HCT116 (cell line): ENCODE results near the gene RASIP1. TPM values are rescaled to one million over a fixed set of nuclear protein-coding genes. Genes with fewer than 3 reads are reported as not detected.

ENCODE experiments used
- ATAC-seq: fragments of 200-7000 bp; cut with Tn5 transposase; 2 replicates; pipeline ENCODE4 v1.9.1; 2020; ENCODE audit warnings: mild to moderate bottlenecking, moderate library complexity
- BruUV-seq: library from RNA; stranded (reverse); fragments of 400-500 nt; replicated peaks from 2 replicates; lab custom pipeline; 2021; lab: Mats Ljungman, UMichigan
- CTCF ChIA-PET: fragments of 300-600 bp; sonication (Branson Sonifier 250); formaldehyde crosslinking; loops from one replicate; lab custom pipeline; 2021; ENCODE audit warnings: antibody characterized with exemption; lab: Charles Lee
- POLR2A ChIA-PET: fragments of 300-600, 350-600 bp; sonication (Branson Sonifier 250); formaldehyde crosslinking; loops from one replicate; lab custom pipeline; 2021; ENCODE audit warnings: antibody characterized with exemption; lab: Charles Lee
- RAD21 ChIA-PET, 2 experiments: fragments of 300-600 bp; sonication (Branson Sonifier 250); formaldehyde crosslinking; loops; one replicate each; lab custom pipeline; 2023; ENCODE audit warnings: low total read pairs in 2 of 2; ENCODE audit not compliant: uncharacterized antibody in 2 of 2, unreplicated experiment in 2 of 2, low non-redundant PET in 1 of 2; lab: Charles Lee
- DNase-seq: peaks from one replicate; pipeline ENCODE4 v3.0.0-alpha.2; 2010; ENCODE audit warnings: low read depth, low spot score
- H2AFZ ChIP-seq: fragments of 200-600 bp; shearing (Covaris generic), sonication (generic); 2 replicates; pipeline ENCODE4 v1.6.1; 2017; ENCODE audit warnings: low read depth, mixed run types, mixed read lengths, antibody characterized with exemption, low read length; ENCODE audit not compliant: poor library complexity, severe bottlenecking
- H3K27ac ChIP-seq: 2 replicates; pipeline ENCODE4 v1.5.1; 2012; ENCODE audit warnings: low read depth, low read length
- H3K27me3 ChIP-seq: fragments of 200-600 bp; sonication (generic); 2 replicates; pipeline ENCODE4 v1.6.1; 2016; ENCODE audit warnings: mixed run types, low read length, mixed read lengths; ENCODE audit not compliant: insufficient read depth
- H3K36me3 ChIP-seq, 2 experiments: fragments of 200-500 bp in 1 of 2; fragments of 200-600 bp in 1 of 2; sonication (Bioruptor generic) in 1 of 2; sonication (generic) in 1 of 2; 2 replicates each; pipeline versions ENCODE4 v1.5.1 to v1.6.1; 2014 to 2016; ENCODE audit warnings: low read length in 2 of 2, inconsistent platforms in 1 of 2, mixed read lengths in 1 of 2, mixed run types in 1 of 2; ENCODE audit not compliant: insufficient read depth in 2 of 2, control insufficient read depth in 1 of 2
- H3K4me1 ChIP-seq, 2 experiments: fragments of 200-600 bp in 1 of 2; sonication (generic) in 1 of 2; 2 replicates each; pipeline versions ENCODE4 v1.5.1 to v1.6.1; 2012 to 2017; ENCODE audit warnings: low read length in 2 of 2, inconsistent platforms in 1 of 2, mild to moderate bottlenecking in 1 of 2, mixed read lengths in 1 of 2, mixed run types in 1 of 2, moderate library complexity in 1 of 2; ENCODE audit not compliant: insufficient read depth in 2 of 2, control insufficient read depth in 1 of 2
- H3K4me2 ChIP-seq: fragments of 200-600 bp; sonication (generic); 2 replicates; pipeline ENCODE4 v1.6.1; 2017; ENCODE audit warnings: mixed run types, low read length, mixed read lengths
- H3K4me3 ChIP-seq, 2 experiments: fragments of 200-600 bp in 1 of 2; sonication (generic) in 1 of 2; replicated peaks in 1 of 2; 2 replicates each; pipeline ENCODE4 v1.5.1; 2011 to 2016; ENCODE audit warnings: low read length in 2 of 2, control low read depth in 1 of 2, low read depth in 1 of 2, mild to moderate bottlenecking in 1 of 2, mixed read lengths in 1 of 2, mixed run types in 1 of 2
- H3K79me2 ChIP-seq: fragments of 200-600 bp; sonication (generic); 2 replicates; pipeline ENCODE4 v1.6.1; 2017; ENCODE audit warnings: mild to moderate bottlenecking, mixed run types, low read length, moderate library complexity, mixed read lengths; ENCODE audit not compliant: insufficient read depth
- H3K9ac ChIP-seq: fragments of 200-600 bp; sonication (generic); 2 replicates; pipeline ENCODE4 v1.6.1; 2016; ENCODE audit warnings: low read length, mixed read lengths
- H3K9me2 ChIP-seq: fragments of 200-600 bp; sonication (generic), shearing (Covaris generic); 2 replicates; pipeline ENCODE4 v1.6.1; 2017; ENCODE audit warnings: mixed run types, mild to moderate bottlenecking, moderate library complexity; ENCODE audit not compliant: insufficient read depth
- H3K9me3 ChIP-seq, 2 experiments: fragments of 200-500 bp in 1 of 2; fragments of 200-600 bp in 1 of 2; sonication (Bioruptor generic) in 1 of 2; sonication (generic) in 1 of 2; 2 replicates each; pipeline ENCODE4 v1.6.1; 2014 to 2017; ENCODE audit warnings: low read length in 2 of 2, mixed read lengths in 2 of 2, inconsistent platforms in 1 of 2, low read depth in 1 of 2, mild to moderate bottlenecking in 1 of 2, mixed run types in 1 of 2, moderate library complexity in 1 of 2; ENCODE audit not compliant: control insufficient read depth in 1 of 2, insufficient read depth in 1 of 2
- H4K20me1 ChIP-seq: fragments of 200-600 bp; sonication (generic), shearing (Covaris generic); 2 replicates; pipeline ENCODE4 v1.6.1; 2017; ENCODE audit warnings: mixed run types, mild to moderate bottlenecking, moderate library complexity; ENCODE audit not compliant: insufficient read depth
- EZH2phosphoT487 ChIP-seq: fragments of 200-600 bp; IDR thresholded peaks from 2 replicates; pipeline ENCODE4 v1.6.1; 2018; ENCODE audit warnings: antibody characterized with exemption, borderline replicate concordance
- JUND ChIP-seq: IDR thresholded peaks from 2 replicates; pipeline ENCODE4 v1.6.1; 2012
- RAD21 ChIP-seq: IDR thresholded peaks from 2 replicates; pipeline ENCODE4 v1.6.1; 2012; ENCODE audit warnings: low read depth, mild to moderate bottlenecking
- REST ChIP-seq: IDR thresholded peaks from 2 replicates; pipeline ENCODE4 v1.6.1; 2012; ENCODE audit warnings: low read depth
- SIN3A ChIP-seq: IDR thresholded peaks from 2 replicates; pipeline ENCODE4 v1.6.1; 2012; ENCODE audit warnings: low read depth
- SRF ChIP-seq: IDR thresholded peaks from 2 replicates; pipeline ENCODE4 v1.6.1; 2012; ENCODE audit warnings: low read depth
- intact Hi-C: fragments of 100-400 bp; cut with micrococcal nuclease; formaldehyde crosslinking; loops from 2 replicates; pipeline ENCODE4 v1.10.0; 2022
- total RNA-seq: library from RNA; stranded (reverse); gene quantifications from one replicate; pipeline ENCODE4 v1.2.1, GENCODE V29; 2021; ENCODE audit not compliant: unreplicated experiment

The RASIP1 gene
- total RNA-seq, 1 experiment from 2014 or later = 1.9 TPM

GRCh38 chr19:48670699-48671445 lies 69.5 kb downstream of the RASIP1 start:
- Histone ChIP-seq H3K4me3 (no peak overlapping the region), H3K9ac (no peak overlapping the region), H3K36me3 (no peaks in the 10 kb centered on the region), H3K4me2 (no peak overlapping the region), H3K79me2 (no peaks in the 10 kb centered on the region), H3K27me3 (no peaks in the 10 kb centered on the region), H3K9me3 (no peaks in the 10 kb centered on the region), H3K9me2 (no peaks in the 10 kb centered on the region), H4K20me1 (no peaks in the 10 kb centered on the region), H3K4me1 (peaks cover 3 to 12% of the 10 kb centered on the region in 2 experiments; a peak in 3 of 4 replicates), H2AFZ (no peak overlapping the region), H3K27ac (no peak overlapping the region)
- DNase-seq (no peak), ATAC-seq (no peak)
- TF ChIP-seq SIN3A (no peak), JUND (no peak), REST (no peak), RAD21 (no peak), EZH2phosphoT487 (no peak), SRF (no peak)
- ChIA-PET RAD21 (no interaction called here), POLR2A (no interaction called here), CTCF (no interaction called here)
- BruUV-seq = no TSS peak
- intact Hi-C loops = no loop called here

Other genes starting within 250 kb of the RASIP1 start
- gene LMTK3, start 228.8 kb downstream of the RASIP1 start, total RNA-seq = 19.9 TPM
- gene SULT2B1, start 188.4 kb downstream of the RASIP1 start, total RNA-seq = 4.8 TPM
- not detected for gene SPACA4, start 133.9 kb downstream of the RASIP1 start, total RNA-seq
- gene FAM83E, start 125.5 kb downstream of the RASIP1 start, total RNA-seq = 6.8 TPM
- 2,006 TPM for gene RPL18, start 121.4 kb downstream of the RASIP1 start, total RNA-seq
- 19.9 TPM for gene SPHK2, start 121.1 kb downstream of the RASIP1 start, total RNA-seq
- gene DBP, start 103.2 kb downstream of the RASIP1 start, total RNA-seq = 45.9 TPM
- 29.6 TPM for gene CA11, start 94.4 kb downstream of the RASIP1 start, total RNA-seq
- 3.1 TPM for gene NTN5, start 67.6 kb downstream of the RASIP1 start, total RNA-seq
- gene FUT2, start 44.6 kb downstream of the RASIP1 start, total RNA-seq = 12.5 TPM
- 1.3 TPM for gene MAMSTR, start 20.9 kb downstream of the RASIP1 start, total RNA-seq
- gene IZUMO1, start 6.3 kb upstream of the RASIP1 start, total RNA-seq = 1.7 TPM
- gene FUT1, start 12.0 kb upstream of the RASIP1 start, total RNA-seq = 14.1 TPM
- gene FGF21, start 14.9 kb upstream of the RASIP1 start, total RNA-seq = 0.81 TPM
- 66.1 TPM for gene BCAT2, start 70.4 kb upstream of the RASIP1 start, total RNA-seq
- gene HSD17B14, start 95.9 kb upstream of the RASIP1 start, total RNA-seq = 3.9 TPM
- gene PLEKHA4, start 128.0 kb upstream of the RASIP1 start, total RNA-seq = 20.4 TPM
- 50.3 TPM for gene PPP1R15A, start 131.8 kb upstream of the RASIP1 start, total RNA-seq
- not detected for gene TULP2, start 158.1 kb upstream of the RASIP1 start, total RNA-seq
- gene NUCB1, start 159.7 kb upstream of the RASIP1 start, total RNA-seq = 88.8 TPM
- gene DHDH, start 193.1 kb upstream of the RASIP1 start, total RNA-seq = 8.6 TPM
- gene BAX, start 214.3 kb upstream of the RASIP1 start, total RNA-seq = 96.4 TPM
- gene FTL, start 224.7 kb upstream of the RASIP1 start, total RNA-seq = 1,885 TPM